Heart left ventricle (tissue), 16 donors: ENCODE results near the gene SAPCD1. TPM values are rescaled to one million over a fixed set of nuclear protein-coding genes. Genes with fewer than 3 reads are reported as not detected.
"Not testable (repeated sequence)": the region's sequence is repeated elsewhere in the genome, so short reads cannot be mapped to it uniquely, and the experiment has no call there.

ENCODE experiments used
- ATAC-seq, 4 donors: fragments of 200-7000 bp; cut with Tn5 transposase; one replicate each; pipeline ENCODE4 v1.9.1; 2020 to 2022; ENCODE audit warnings: moderate library complexity in 4 of 4, mild to moderate bottlenecking in 3 of 4, moderate number of reproducible peaks in 1 of 4
- DNase-seq, 5 donors: peaks; one replicate each; pipeline ENCODE4 v3.0.0-alpha.2; 2020
- H3K27ac ChIP-seq, 12 donors: fragments of 200-600 bp; sonication (generic) in 4 of 12; one replicate each; pipeline versions ENCODE4 v1.5.0 to v1.8.0; 2016 to 2022; ENCODE audit warnings: mild to moderate bottlenecking in 2 of 12
- H3K27me3 ChIP-seq, 9 donors: fragments of 200-600 bp; sonication (generic) in 2 of 9; one replicate each; pipeline versions ENCODE4 v1.5.1 to v1.8.0; 2016 to 2022; ENCODE audit warnings: mild to moderate bottlenecking in 3 of 9
- H3K36me3 ChIP-seq, 9 donors: fragments of 200-600 bp; sonication (generic) in 2 of 9; one replicate each; pipeline versions ENCODE4 v1.5.0 to v1.8.0; 2018 to 2022; ENCODE audit warnings: mild to moderate bottlenecking in 2 of 9
- H3K4me1 ChIP-seq, 12 donors: fragments of 200-600 bp; sonication (generic) in 4 of 12; one replicate each; pipeline versions ENCODE4 v1.5.0 to v1.8.0; 2016 to 2022; ENCODE audit warnings: mild to moderate bottlenecking in 3 of 12
- H3K4me3 ChIP-seq, 12 donors: fragments of 200-600 bp; sonication (generic) in 4 of 12; one replicate each; pipeline versions ENCODE4 v1.5.0 to v1.8.0; 2017 to 2022; ENCODE audit warnings: mild to moderate bottlenecking in 9 of 12, moderate library complexity in 4 of 12
- H3K9me3 ChIP-seq, 12 donors: fragments of 200-600 bp; sonication (generic) in 4 of 12; one replicate each; pipeline versions ENCODE4 v1.5.0 to v1.8.0; 2016 to 2022; ENCODE audit warnings: mild to moderate bottlenecking in 1 of 12
- CTCF ChIP-seq, 12 donors: fragments of 200-600 bp; sonication (generic) in 4 of 12; IDR thresholded peaks; one replicate each; pipeline versions ENCODE4 v1.5.0 to v1.8.0; 2018 to 2022; ENCODE audit warnings: antibody characterized with exemption in 12 of 12, mild to moderate bottlenecking in 5 of 12
- POLR2A ChIP-seq, 2 donors: fragments of 450-650 bp; IDR thresholded peaks; one replicate each; pipeline ENCODE4 v1.6.1; 2017; ENCODE audit warnings: antibody characterized with exemption in 2 of 2, mild to moderate bottlenecking in 2 of 2, moderate library complexity in 2 of 2
- WGBS, 4 donors: extraction: QIAGEN DNeasy Blood & Tissue Kit in 2 of 4; methylation state at CpG; one replicate each; pipeline versions ENCODE4 v1.1.5 to v1.1.7; 2013 to 2018; 5-methylcytosine and 5-hydroxymethylcytosine counted together
- intact Hi-C, 10 donors: fragments of 100-400 bp; cut with DNase I; formaldehyde crosslinking; loops; one replicate each; pipeline versions ENCODE4 v1.11.1 to v1.14.2; 2022
- polyA plus RNA-seq, 2 donors: library from polyadenylated mRNA; stranded (reverse); fragments of 200-250 nt; gene quantifications; one replicate each; pipeline ENCODE4 v1.2.3, GENCODE V29; 2013
- total RNA-seq, 9 donors: library from RNA; depleted of rRNA in 2 of 9; stranded (reverse); fragments of >200 nt in 2 of 9; fragmentation: NEBNext Ultra II Directional in 3 of 9; extraction: Animal tissue kit (Norgen Biotek cat#: 25700) in 3 of 9; gene quantifications; one replicate each; pipeline versions ENCODE4 v1.1.0 to v1.2.4, GENCODE V29; 2016 to 2023
- donor health status: ischemic (EF 13 %, LVEDD 7.1; RV severe dilation, severe dysfunction).
- donor health status: healthy with polysubstance abuse.
- donor health status: DM: no; HTN: yes; CAD: no.
- donor health status: DM: no; HTN: no; CAD: no.
- donor health status: ischemic (EF 25% LVEDD 6.9; RV normal size, moderate dysfunction).
- donor health status: ischemic (EF 25% LVEDD 5.7; RV mildly dilated, moderate dysfunction).
- donor health status: healthy.
- donor health status: DM: yes; HTN: yes; CAD: no.
- donor health status: ischemic (EF 35%, LVEDD 5.7; RV mildly dilated, moderate dysfunction).
- donor health status: nonischemic (EF 11% LVEDD 7.7; RV severe dilation, severe dysfunction).
- donor health status: DM: yes; HTN: yes; CAD: no.
- donor health status: PGD.
- donor health status: ischemic (EF 29% LVEDD 5.4; RV normal size, mild dysfunction).
- donor health status: nonischemic (EF 23%, LVEDD 6.1; RV moderate dilation, normal function).

Gene SAPCD1
- total and polyA plus RNA-seq, 11 donors, result 0.35 to 1.5 (median 0.73) TPM; not detected in 6

GRCh38 chr6:31785475-31785874, 23.0 kb downstream of the SAPCD1 start:
- ATAC-seq, result no peak
- Histone ChIP-seq H3K4me3 (no peak overlapping the region), H3K36me3 (peaks cover 0 to 81% (median 65%) of the 10 kb centered on the region in 9 donors)

GRCh38 chr6:31791324-31792089, 29.1 kb downstream of the SAPCD1 start:
- intact Hi-C loops, result loop anchor here in 2 of 10 donors (5.0 to 10.0 kb wide), 2 partner anchors 41 to 57 kb away; partner anchors contain the start of gene CLIC1 (in 1 of the 2)
- peaks cover 0 to 53% (median 33%) of the 10 kb centered on the region in 9 donors for H3K36me3 ChIP-seq
- H3K27me3 ChIP-seq, result no peaks in the 10 kb centered on the region
- DNase-seq, result no peak
- ATAC-seq, result no peak
- peaks cover 0 to 33% (median 18%) of the 10 kb centered on the region in 12 donors for H3K4me1 ChIP-seq
- TF ChIP-seq CTCF (IDR thresholded peaks at IDR 0.05) (peak; percentile 24 to 61 (median 40)), POLR2A (IDR thresholded peaks at IDR 0.05) (no peak)
- WGBS, 4 donors, result 67 to 72% (median 70%) methylated on average over 12 of the region's 12 CpGs
- no peaks in the 10 kb centered on the region for H3K9me3 ChIP-seq
- no peak overlapping the region for H3K4me3 ChIP-seq
- no peak overlapping the region for H3K27ac ChIP-seq

More at GRCh38 chr6:31785475-31785874, 23.0 kb downstream of the SAPCD1 start:
- intact Hi-C loops, result no loop called here
- Histone ChIP-seq H3K4me1 (no peaks in the 10 kb centered on the region), H3K27ac (no peak overlapping the region), H3K9me3 (no peaks in the 10 kb centered on the region), H3K27me3 (no peaks in the 10 kb centered on the region)
- 96 to 98% (median 96%) methylated on average over 10 to 11 of the region's 11 CpGs for WGBS, 4 donors
- no peak for DNase-seq
- TF ChIP-seq POLR2A (IDR thresholded peaks at IDR 0.05), result no peak
- no peak for TF ChIP-seq CTCF (IDR thresholded peaks at IDR 0.05)

- Histone ChIP-seq H3K4me3 (no peak overlapping the region), H3K36me3 (peaks cover 0 to 56% (median 34%) of the 10 kb centered on the region in 9 donors), H3K9me3 (no peaks in the 10 kb centered on the region), H3K4me1 (peaks cover 0 to 33% (median 18%) of the 10 kb centered on the region in 12 donors), H3K27me3 (no peaks in the 10 kb centered on the region), H3K27ac (no peak overlapping the region)
- DNase-seq (no peak), ATAC-seq (no peak)
- TF ChIP-seq CTCF (IDR thresholded peaks at IDR 0.05) (no peak), POLR2A (IDR thresholded peaks at IDR 0.05) (no peak)
- intact Hi-C loops, result loop anchor here in 2 of 10 donors (5.0 to 10.0 kb wide), 2 partner anchors 40 to 57 kb away; partner anchors contain the start of gene CLIC1 (in 1 of the 2)
- 68 to 89% (median 79%) methylated on average over 3 of the region's 3 CpGs for WGBS, 4 donors
Measured at GRCh38 chr6:31792090-31792374, 29.6 kb downstream of the SAPCD1 start.

GRCh38 chr6:31792761-31793171, 30.3 kb downstream of the SAPCD1 start:
- DNase-seq (no peak), ATAC-seq (no peak)
- TF ChIP-seq CTCF (IDR thresholded peaks at IDR 0.05), result no peak
- TF ChIP-seq POLR2A (IDR thresholded peaks at IDR 0.05), result no peak
- Histone ChIP-seq H3K4me1 (peaks cover 0 to 38% (median 18%) of the 10 kb centered on the region in 12 donors), H3K9me3 (no peaks in the 10 kb centered on the region), H3K27me3 (no peaks in the 10 kb centered on the region), H3K27ac (no peak overlapping the region), H3K4me3 (no peak overlapping the region), H3K36me3 (peaks cover 0 to 56% (median 29%) of the 10 kb centered on the region in 9 donors)
- intact Hi-C loops, result loop anchor here in 2 of 10 donors (5.0 to 10.0 kb wide), 2 partner anchors 40 to 58 kb away; partner anchors contain the start of gene CLIC1 (in 1 of the 2)
- 89 to 96% (median 91%) methylated on average over 11 to 12 of the region's 12 CpGs for WGBS, 4 donors

GRCh38 chr6:31793927-31794245, 31.4 kb downstream of the SAPCD1 start:
- Histone ChIP-seq H3K4me1 (peaks cover 0 to 41% (median 18%) of the 10 kb centered on the region in 12 donors), H3K4me3 (peak overlapping the region in 1 of 12 donors; percentile 97), H3K36me3 (peaks cover 0 to 55% (median 29%) of the 10 kb centered on the region in 9 donors), H3K27ac (peak overlapping the region in 2 of 12 donors; percentile 94 to 98)
- DNase-seq, H3K9me3 ChIP-seq, H3K27me3 ChIP-seq, ATAC-seq: not testable (repeated sequence)
- intact Hi-C loops, result loop anchor here in 5 of 10 donors (2.0 to 10.0 kb wide), 4 partner anchors 33 to 59 kb away; partner anchors contain the start of genes CLIC1 (in 1 of the 5) and HSPA1B (in 1 of the 5)
- WGBS, 4 donors, result 86 to 94% (median 91%) methylated on average over 6 of the region's 6 CpGs
